DOHH2 (cell line): ENCODE data around the gene CA9.

ENCODE experiments used
- EZH2phosphoT487 ChIP-seq: fragments of 200-600 bp; sonication (generic); IDR thresholded peaks from 2 replicates; pipeline ENCODE4 v1.6.1; 2017; ENCODE audit warnings: borderline replicate concordance, mild to moderate bottlenecking, antibody characterized with exemption, low read length, moderate library complexity, mixed read lengths
- TF ChIP-seq, protein P1 (sequence below): fragments of 200-600 bp; sonication (generic); IDR thresholded peaks from one replicate; pipeline ENCODE4 v1.5.1; 2014; ENCODE audit warnings: antibody characterized with exemption, mild to moderate bottlenecking, low read depth, low read length; ENCODE audit not compliant: poor library complexity, severe bottlenecking

DNA sequence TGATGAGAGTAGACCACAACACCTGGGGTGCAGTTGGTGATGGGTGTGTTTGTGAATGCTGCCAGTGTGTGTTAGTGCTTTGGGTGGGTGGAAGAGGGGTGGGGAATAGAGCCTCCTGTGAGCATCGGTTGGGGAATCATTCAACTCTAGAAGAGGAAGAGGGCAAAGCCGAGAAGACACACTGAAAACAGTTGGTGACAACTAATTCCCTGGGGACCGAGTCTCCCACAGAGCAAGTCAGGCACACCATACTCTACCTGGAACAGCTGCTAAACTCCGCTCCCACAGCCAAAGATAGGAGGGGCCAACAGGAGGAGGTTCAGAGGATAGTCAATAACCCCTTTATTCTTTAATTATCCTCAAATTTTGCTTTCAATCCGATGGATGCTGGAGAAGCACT, 7.2 kb upstream of the CA9 start:
- TF ChIP-seq, protein P1, sequence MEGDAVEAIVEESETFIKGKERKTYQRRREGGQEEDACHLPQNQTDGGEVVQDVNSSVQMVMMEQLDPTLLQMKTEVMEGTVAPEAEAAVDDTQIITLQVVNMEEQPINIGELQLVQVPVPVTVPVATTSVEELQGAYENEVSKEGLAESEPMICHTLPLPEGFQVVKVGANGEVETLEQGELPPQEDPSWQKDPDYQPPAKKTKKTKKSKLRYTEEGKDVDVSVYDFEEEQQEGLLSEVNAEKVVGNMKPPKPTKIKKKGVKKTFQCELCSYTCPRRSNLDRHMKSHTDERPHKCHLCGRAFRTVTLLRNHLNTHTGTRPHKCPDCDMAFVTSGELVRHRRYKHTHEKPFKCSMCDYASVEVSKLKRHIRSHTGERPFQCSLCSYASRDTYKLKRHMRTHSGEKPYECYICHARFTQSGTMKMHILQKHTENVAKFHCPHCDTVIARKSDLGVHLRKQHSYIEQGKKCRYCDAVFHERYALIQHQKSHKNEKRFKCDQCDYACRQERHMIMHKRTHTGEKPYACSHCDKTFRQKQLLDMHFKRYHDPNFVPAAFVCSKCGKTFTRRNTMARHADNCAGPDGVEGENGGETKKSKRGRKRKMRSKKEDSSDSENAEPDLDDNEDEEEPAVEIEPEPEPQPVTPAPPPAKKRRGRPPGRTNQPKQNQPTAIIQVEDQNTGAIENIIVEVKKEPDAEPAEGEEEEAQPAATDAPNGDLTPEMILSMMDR = no peak
- TF ChIP-seq EZH2phosphoT487 = no peak
